ENCODE measurements around the gene IRF2BP2.

IRF2BP2 gene

GRCh38 chr1:234556245-234556943, 53.6 kb downstream of the IRF2BP2 start:
- DNase-seq (ENCODE audit: low spot score), result peak; percentile 43

DNA sequence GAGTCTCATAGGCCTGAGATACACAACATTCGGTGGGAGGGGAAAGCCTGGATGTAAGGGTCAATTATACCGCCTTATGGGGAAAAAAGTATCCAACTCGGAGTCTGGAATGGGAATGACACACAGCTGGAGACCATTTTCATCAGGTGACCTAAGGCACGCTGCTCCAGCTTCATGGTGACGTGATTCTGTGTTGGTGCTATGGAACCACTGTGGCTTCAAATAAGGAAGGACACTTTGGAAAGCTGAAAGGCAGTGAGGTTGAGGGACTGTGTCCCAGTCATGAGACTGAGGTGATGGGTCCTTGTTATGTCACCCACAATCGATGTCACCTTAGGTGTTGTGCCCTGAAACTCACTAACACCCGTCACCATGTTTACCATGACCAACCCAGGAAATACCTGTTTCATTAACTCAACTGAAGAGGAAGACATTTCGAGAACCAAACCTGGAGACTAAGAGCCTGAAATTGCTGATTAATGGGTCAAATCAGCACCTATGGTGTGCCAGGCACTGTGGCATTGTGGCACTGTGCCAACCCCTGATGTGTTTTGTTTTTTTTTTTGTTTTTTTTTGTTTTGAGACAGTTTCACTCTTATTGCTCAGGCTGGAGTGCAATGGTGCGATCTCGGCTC, 54.5 kb downstream of the IRF2BP2 start:
- DNase-seq (ENCODE audit: low spot score), result peak; percentile 62

GRCh38 chr1:234554698-234555311, 55.2 kb downstream of the IRF2BP2 start:
- DNase-seq (ENCODE audit: low spot score), result peak; percentile 42

Measured in hematopoietic multipotent progenitor cell treated with erythropoietin and hydrocortisone succinate and interleukin-3 and kit ligand, for 17 days (in vitro differentiated cells).